H1 (cell line): Measurements from ENCODE around the gene RNF128. TPM values are rescaled to one million over a fixed set of nuclear protein-coding genes. Genes with fewer than 3 reads are reported as not detected.

Experiments used
- CTCF ChIA-PET: fragments of 300-600 bp; sonication (Branson Sonifier 250); formaldehyde crosslinking; loops from one replicate; lab custom pipeline; 2021; ENCODE audit not compliant: partially characterized antibody; lab: Charles Lee
- POLR2A ChIA-PET: fragments of 300-600 bp; sonication (Branson Sonifier 250); formaldehyde crosslinking; loops from one replicate; lab custom pipeline; 2021; ENCODE audit warnings: inconsistent platforms; ENCODE audit not compliant: partially characterized antibody; lab: Charles Lee
- DNase-seq, 2 experiments: peaks; one replicate each; pipeline versions ENCODE4 v3.0.0 to v3.0.0-alpha.2; 2010 to 2022; ENCODE audit warnings: low spot score in 2 of 2, low read depth in 1 of 2, mixed read lengths in 1 of 2
- FAIRE-seq: peaks from 2 replicates; lab custom pipeline; 2011; peaks lifted over from hg19 to GRCh38; lab: Jason Lieb, UNC
- H2AFZ ChIP-seq: 2 replicates; pipeline ENCODE4 v1.8.1; 2012; ENCODE audit warnings: low read length, inconsistent platforms
- H2AK5ac ChIP-seq: 2 replicates; pipeline ENCODE4 v1.6.1; 2013; ENCODE audit warnings: low read depth, low read length
- H2BK120ac ChIP-seq: replicated peaks from 2 replicates; pipeline ENCODE3; 2013; ENCODE audit warnings: low read depth, low read length, inconsistent platforms
- H2BK12ac ChIP-seq: 2 replicates; pipeline ENCODE4 v1.6.1; 2013; ENCODE audit warnings: low read depth, low read length
- H2BK15ac ChIP-seq: 2 replicates; pipeline ENCODE4 v1.6.1; 2013; ENCODE audit warnings: low read length
- H2BK20ac ChIP-seq: 2 replicates; pipeline ENCODE4 v1.6.1; 2013; ENCODE audit warnings: low read length
- H2BK5ac ChIP-seq: 2 replicates; pipeline ENCODE4 v1.6.1; 2013; ENCODE audit warnings: low read depth, low read length
- H3K14ac ChIP-seq: 2 replicates; pipeline ENCODE4 v1.6.1; 2013; ENCODE audit warnings: inconsistent platforms; ENCODE audit not compliant: insufficient read length
- H3K18ac ChIP-seq: 2 replicates; pipeline ENCODE4 v1.6.1; 2013; ENCODE audit warnings: low read length; ENCODE audit errors: extremely low read depth
- H3K23ac ChIP-seq: 2 replicates; pipeline ENCODE4 v1.6.1; 2013; ENCODE audit warnings: inconsistent platforms; ENCODE audit not compliant: insufficient read length
- H3K23me2 ChIP-seq: 2 replicates; pipeline ENCODE4 v1.6.1; 2013; ENCODE audit warnings: low read depth, low read length
- H3K27ac ChIP-seq: 2 replicates; pipeline ENCODE4 v1.6.1; 2011; ENCODE audit warnings: low read depth, low read length, inconsistent platforms
- H3K27me3 ChIP-seq, 4 experiments: replicated peaks in 1 of 4; 1 replicate in 1 of 4; 2 replicates in 3 of 4; pipeline versions ENCODE4 v1.6.1 to v1.8.1; 2011 to 2013; ENCODE audit warnings: low read length in 3 of 4, mild to moderate bottlenecking in 3 of 4, inconsistent platforms in 2 of 4, mixed read lengths in 2 of 4, moderate library complexity in 1 of 4; ENCODE audit not compliant: control insufficient read depth in 3 of 4, insufficient read depth in 3 of 4; ENCODE audit errors: extremely low read depth in 1 of 4
- H3K36me3 ChIP-seq, 4 experiments: 2 replicates each; pipeline versions ENCODE4 v1.6.1 to v1.8.1; 2011 to 2013; ENCODE audit warnings: mild to moderate bottlenecking in 4 of 4, low read length in 3 of 4, moderate library complexity in 2 of 4, control low read depth in 1 of 4, inconsistent platforms in 1 of 4; ENCODE audit not compliant: insufficient read depth in 4 of 4, control insufficient read depth in 2 of 4
- H3K4ac ChIP-seq: replicated peaks from 2 replicates; pipeline ENCODE3; 2013; ENCODE audit warnings: low read length, low read depth, mixed read lengths, inconsistent platforms; ENCODE audit not compliant: insufficient read length
- H3K4me1 ChIP-seq, 4 experiments: replicated peaks in 1 of 4; 1 replicate in 1 of 4; 2 replicates in 3 of 4; pipeline versions ENCODE4 v1.6.1 to v1.8.1; 2011 to 2013; ENCODE audit warnings: low read length in 3 of 4, inconsistent platforms in 2 of 4, mixed read lengths in 1 of 4; ENCODE audit not compliant: insufficient read depth in 4 of 4, control insufficient read depth in 3 of 4
- H3K4me2 ChIP-seq, 2 experiments: 2 replicates each; pipeline versions ENCODE4 v1.6.1 to v1.8.1; 2011 to 2013; ENCODE audit warnings: low read depth in 2 of 2, low read length in 2 of 2, control low read depth in 1 of 2, inconsistent platforms in 1 of 2, mild to moderate bottlenecking in 1 of 2; ENCODE audit not compliant: insufficient read depth in 1 of 2
- H3K4me3 ChIP-seq, 4 experiments: fragments of 200-600, 300-600 bp in 1 of 4; sonication (generic), shearing (Covaris generic), sonication (Bioruptor Twin) in 1 of 4; 2 replicates each; pipeline versions ENCODE4 v1.5.1 to v1.8.1; 2011 to 2016; ENCODE audit warnings: low read length in 4 of 4, low read depth in 3 of 4, control low read depth in 2 of 4, inconsistent platforms in 2 of 4, mild to moderate bottlenecking in 2 of 4, mixed read lengths in 1 of 4, moderate library complexity in 1 of 4; ENCODE audit not compliant: insufficient read depth in 2 of 4; ENCODE audit errors: extremely low read depth in 1 of 4
- H3K56ac ChIP-seq: replicated peaks from 2 replicates; pipeline ENCODE3; 2013; ENCODE audit warnings: low read depth, mild to moderate bottlenecking, mixed read lengths, low read length, inconsistent platforms; ENCODE audit not compliant: insufficient read length
- H3K79me1 ChIP-seq: 2 replicates; pipeline ENCODE4 v1.6.1; 2013; ENCODE audit warnings: low read depth, low read length, control low read depth
- H3K79me2 ChIP-seq, 2 experiments: 2 replicates each; pipeline versions ENCODE4 v1.6.1 to v1.8.1; 2012 to 2013; ENCODE audit warnings: low read length in 2 of 2, mild to moderate bottlenecking in 2 of 2, inconsistent platforms in 1 of 2; ENCODE audit not compliant: insufficient read depth in 2 of 2, control insufficient read depth in 1 of 2
- H3K9ac ChIP-seq, 4 experiments: replicated peaks in 1 of 4; 1 replicate in 1 of 4; 2 replicates in 3 of 4; pipeline versions ENCODE4 v1.6.1 to v1.8.1; 2011 to 2013; ENCODE audit warnings: low read depth in 3 of 4, low read length in 3 of 4, control low read depth in 2 of 4, mild to moderate bottlenecking in 2 of 4, moderate library complexity in 2 of 4, inconsistent platforms in 1 of 4; ENCODE audit errors: extremely low read depth in 1 of 4
- H3K9me3 ChIP-seq, 2 experiments: 2 replicates each; pipeline versions ENCODE4 v1.6.1 to v1.8.1; 2012 to 2013; ENCODE audit warnings: mild to moderate bottlenecking in 2 of 2, moderate library complexity in 2 of 2, control low read depth in 1 of 2, inconsistent platforms in 1 of 2, low read depth in 1 of 2, low read length in 1 of 2, mixed read lengths in 1 of 2; ENCODE audit not compliant: insufficient read depth in 2 of 2
- H4K20me1 ChIP-seq, 2 experiments: replicated peaks in 1 of 2; 2 replicates each; pipeline versions ENCODE3 to v1.8.1; 2011 to 2013; ENCODE audit warnings: inconsistent platforms in 2 of 2, low read length in 2 of 2, mild to moderate bottlenecking in 1 of 2; ENCODE audit not compliant: insufficient read depth in 2 of 2, control insufficient read depth in 1 of 2
- H4K5ac ChIP-seq: 2 replicates; pipeline ENCODE4 v1.6.1; 2013; ENCODE audit warnings: low read length, low read depth, mixed read lengths, inconsistent platforms; ENCODE audit not compliant: insufficient read length
- H4K8ac ChIP-seq: 2 replicates; pipeline ENCODE4 v1.8.0; 2013; ENCODE audit warnings: mild to moderate bottlenecking, moderate library complexity, low read length, inconsistent platforms; ENCODE audit not compliant: insufficient read depth; ENCODE audit errors: extremely low read depth
- H4K91ac ChIP-seq: replicated peaks from 2 replicates; pipeline ENCODE3; 2013; ENCODE audit warnings: low read length, mixed read lengths, inconsistent platforms; ENCODE audit not compliant: insufficient read length
- GABPA ChIP-seq: IDR thresholded peaks from 2 replicates; pipeline ENCODE4 v1.6.1; 2011; ENCODE audit warnings: mild to moderate bottlenecking, low read length, moderate library complexity, borderline replicate concordance; ENCODE audit not compliant: insufficient read depth
- JUND ChIP-seq: IDR thresholded peaks from 2 replicates; pipeline ENCODE4 v1.6.1; 2011; ENCODE audit warnings: mild to moderate bottlenecking, improper control_type of control experiment, low read length
- TBP ChIP-seq: IDR thresholded peaks from 2 replicates; pipeline ENCODE4 v1.6.1; 2011; ENCODE audit warnings: low read depth, low read length, improper control_type of control experiment
- WGBS, 2 experiments: shearing (Covaris generic) in 1 of 2; methylation state at CpG; one replicate each; pipeline versions ENCODE4 v1.1.6 to v1.1.7; 2013 to 2015; ENCODE audit warnings: low lambda C conversion rate in 2 of 2, mixed read lengths in 2 of 2, inconsistent platforms in 1 of 2, low coverage in 1 of 2, missing lambda C conversion rate in 1 of 2; ENCODE audit not compliant: insufficient replicate concordance in 2 of 2, insufficient coverage in 1 of 2, insufficient read length in 1 of 2; ENCODE audit errors: extremely low coverage in 1 of 2, missing lambda C conversion rate in 1 of 2; 5-methylcytosine and 5-hydroxymethylcytosine counted together
- polyA plus RNA-seq, 7 experiments: library from polyadenylated mRNA; depleted of rRNA in 3 of 7; stranded (reverse) in 5 of 7; unstranded in 2 of 7; fragments of >200 nt in 5 of 7; fragments of 200-250 nt in 2 of 7; gene quantifications; 1 replicate in 5 of 7; 2 replicates in 1 of 7; 4 replicates in 1 of 7; pipeline versions ENCODE4 v1.2.1 to v1.2.3, GENCODE V29; 2011 to 2013; ENCODE audit warnings: missing spikeins in 2 of 7, mixed read lengths in 2 of 7
- total RNA-seq: library from RNA; stranded (reverse); fragmentation: NEBNext Ultra II Directional; extraction: Animal tissue kit (Norgen Biotek cat#: 25700); gene quantifications from 2 replicates; pipeline ENCODE4 v1.2.1, GENCODE V29; 2021
- TF ChIP-seq, protein P1 (sequence below), 3 experiments: IDR thresholded peaks; 1 replicate in 2 of 3; 2 replicates in 1 of 3; pipeline versions ENCODE4 v1.5.1 to v1.6.1; 2011; ENCODE audit warnings: low read length in 3 of 3, mild to moderate bottlenecking in 3 of 3, inconsistent platforms in 2 of 3, low read depth in 1 of 3, moderate library complexity in 1 of 3; ENCODE audit not compliant: insufficient read depth in 1 of 3; ENCODE audit errors: control extremely low read depth in 1 of 3

Gene RNF128
- total and polyA plus RNA-seq, 2 of the 8 experiments (the other 6 are each of a cell fraction or from before 2014, with no cell fraction given): 0.74 to 2.0 TPM

DNA sequence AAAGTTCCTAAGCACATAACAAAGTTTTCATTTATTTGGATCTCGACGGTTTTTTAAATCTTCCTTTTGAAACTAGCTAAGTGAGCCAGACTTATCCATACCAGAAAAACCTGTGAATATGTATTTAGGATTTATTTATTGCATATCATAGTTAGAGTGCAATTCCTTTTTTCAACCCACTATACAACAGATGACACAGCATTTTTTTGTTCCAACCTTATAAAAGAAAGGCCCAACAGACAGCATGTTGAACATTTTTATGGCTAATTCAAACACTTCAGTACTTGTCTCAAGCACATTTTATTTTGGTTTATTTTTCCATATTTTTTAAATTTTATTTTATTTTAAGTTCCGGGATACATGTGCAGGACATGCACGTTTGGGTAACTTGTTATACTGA, 15.1 kb upstream of the RNF128 start:
- DNase-seq: no peak
- Histone ChIP-seq H3K18ac (no peak overlapping the region), H3K4ac (no peak overlapping the region), H2BK120ac (no peak overlapping the region), H2BK15ac (no peak overlapping the region), H3K36me3 (no peaks in the 10 kb centered on the region), H2AFZ (no peak overlapping the region), H3K27me3 (no peaks in the 10 kb centered on the region), H3K56ac (no peak overlapping the region), H3K4me3 (no peak overlapping the region), H4K20me1 (no peaks in the 10 kb centered on the region), H3K14ac (no peak overlapping the region), H2BK12ac (no peak overlapping the region), H3K27ac (no peak overlapping the region), H4K8ac (no peak overlapping the region), H3K79me2 (no peaks in the 10 kb centered on the region), H2BK5ac (no peak overlapping the region), H3K4me2 (no peak overlapping the region), H3K9me3 (no peaks in the 10 kb centered on the region), H2BK20ac (no peak overlapping the region), H3K9ac (no peak overlapping the region), H4K91ac (no peak overlapping the region), H4K5ac (no peak overlapping the region), H2AK5ac (no peak overlapping the region), H3K23me2 (no peaks in the 10 kb centered on the region), H3K4me1 (no peaks in the 10 kb centered on the region), H3K23ac (no peak overlapping the region), H3K79me1 (no peaks in the 10 kb centered on the region)
- WGBS, 2 experiments: 96% methylated on average over 4 of the region's 4 CpGs; no CpG with 5 or more reads in 1 of the 2 experiments
- TF ChIP-seq GABPA (no peak), JUND (no peak), TBP (no peak)
- TF ChIP-seq, protein P1, sequence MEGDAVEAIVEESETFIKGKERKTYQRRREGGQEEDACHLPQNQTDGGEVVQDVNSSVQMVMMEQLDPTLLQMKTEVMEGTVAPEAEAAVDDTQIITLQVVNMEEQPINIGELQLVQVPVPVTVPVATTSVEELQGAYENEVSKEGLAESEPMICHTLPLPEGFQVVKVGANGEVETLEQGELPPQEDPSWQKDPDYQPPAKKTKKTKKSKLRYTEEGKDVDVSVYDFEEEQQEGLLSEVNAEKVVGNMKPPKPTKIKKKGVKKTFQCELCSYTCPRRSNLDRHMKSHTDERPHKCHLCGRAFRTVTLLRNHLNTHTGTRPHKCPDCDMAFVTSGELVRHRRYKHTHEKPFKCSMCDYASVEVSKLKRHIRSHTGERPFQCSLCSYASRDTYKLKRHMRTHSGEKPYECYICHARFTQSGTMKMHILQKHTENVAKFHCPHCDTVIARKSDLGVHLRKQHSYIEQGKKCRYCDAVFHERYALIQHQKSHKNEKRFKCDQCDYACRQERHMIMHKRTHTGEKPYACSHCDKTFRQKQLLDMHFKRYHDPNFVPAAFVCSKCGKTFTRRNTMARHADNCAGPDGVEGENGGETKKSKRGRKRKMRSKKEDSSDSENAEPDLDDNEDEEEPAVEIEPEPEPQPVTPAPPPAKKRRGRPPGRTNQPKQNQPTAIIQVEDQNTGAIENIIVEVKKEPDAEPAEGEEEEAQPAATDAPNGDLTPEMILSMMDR (IDR thresholded peaks at IDR 0.05; ENCODE audit: control extremely low read depth in 1 of 3, insufficient read depth in 1 of 3, low read depth in 1 of 3, low read length in 3 of 3): no peak
- no peak for FAIRE-seq
- POLR2A ChIA-PET: no interaction called here
- CTCF ChIA-PET: no interaction called here
